Keratinocyte (primary cell): ENCODE results near the gene RABL6. TPM values are rescaled to one million over a fixed set of nuclear protein-coding genes. Genes with fewer than 3 reads are reported as not detected.

Experiments used
- DNase-seq: peaks from one replicate; pipeline ENCODE4 v3.0.0-alpha.2; 2011; ENCODE audit warnings: low read depth, missing footprints, low spot score
- FAIRE-seq: peaks from 2 replicates; lab custom pipeline; 2011; peaks lifted over from hg19 to GRCh38; lab: Jason Lieb, UNC
- H2AFZ ChIP-seq: 2 replicates; pipeline ENCODE4 v1.6.0; 2012; ENCODE audit warnings: low read length, control low read depth, inconsistent platforms; ENCODE audit not compliant: control insufficient read depth
- H3K27ac ChIP-seq: 2 replicates; pipeline ENCODE4 v1.5.1; 2011; ENCODE audit warnings: low read length; ENCODE audit not compliant: control insufficient read depth, insufficient read depth
- H3K27me3 ChIP-seq: 3 replicates; pipeline ENCODE4 v1.6.0; 2011; ENCODE audit warnings: low read length; ENCODE audit not compliant: control insufficient read depth, insufficient read depth; ENCODE audit errors: extremely low read depth
- H3K36me3 ChIP-seq, 2 experiments: 2 replicates in 1 of 2; 3 replicates in 1 of 2; pipeline ENCODE4 v1.5.1; 2011; ENCODE audit warnings: low read length in 2 of 2, mild to moderate bottlenecking in 1 of 2; ENCODE audit not compliant: control insufficient read depth in 2 of 2, insufficient read depth in 2 of 2; ENCODE audit errors: extremely low read depth in 1 of 2
- H3K4me1 ChIP-seq: 3 replicates; pipeline ENCODE4 v1.5.1; 2011; ENCODE audit warnings: low read length; ENCODE audit not compliant: control insufficient read depth, insufficient read depth; ENCODE audit errors: extremely low read depth
- H3K4me2 ChIP-seq: 3 replicates; pipeline ENCODE4 v1.6.0; 2011; ENCODE audit warnings: low read depth, low read length; ENCODE audit not compliant: control insufficient read depth, insufficient read depth; ENCODE audit errors: extremely low read depth
- H3K4me3 ChIP-seq, 3 experiments: fragments of 200-600 bp in 1 of 3; sonication (generic) in 1 of 3; 2 replicates in 2 of 3; 3 replicates in 1 of 3; pipeline ENCODE4 v1.5.1; 2011 to 2016; ENCODE audit warnings: low read length in 3 of 3, mild to moderate bottlenecking in 3 of 3, control low read depth in 2 of 3, inconsistent platforms in 1 of 3, low read depth in 1 of 3, mixed read lengths in 1 of 3, mixed run types in 1 of 3, moderate library complexity in 1 of 3; ENCODE audit not compliant: control insufficient read depth in 2 of 3, insufficient read depth in 2 of 3; ENCODE audit errors: extremely low read depth in 1 of 3
- H3K79me2 ChIP-seq: 2 replicates; pipeline ENCODE4 v1.6.0; 2012; ENCODE audit warnings: low read length; ENCODE audit not compliant: control insufficient read depth, insufficient read depth
- H3K9ac ChIP-seq: 3 replicates; pipeline ENCODE4 v1.6.0; 2011; ENCODE audit warnings: low read length; ENCODE audit not compliant: control insufficient read depth, insufficient read depth; ENCODE audit errors: extremely low read depth
- H3K9me1 ChIP-seq: 3 replicates; pipeline ENCODE4 v1.6.0; 2011; ENCODE audit warnings: low read length; ENCODE audit not compliant: control insufficient read depth, insufficient read depth; ENCODE audit errors: extremely low read depth
- H3K9me3 ChIP-seq: 2 replicates; pipeline ENCODE4 v1.5.1; 2012; ENCODE audit warnings: low read depth, low read length; ENCODE audit not compliant: control insufficient read depth
- H4K20me1 ChIP-seq: 3 replicates; pipeline ENCODE4 v1.6.0; 2011; ENCODE audit warnings: low read length; ENCODE audit not compliant: control insufficient read depth, insufficient read depth; ENCODE audit errors: extremely low read depth
- CTCF ChIP-seq, 3 experiments: IDR thresholded peaks in 1 of 3; conservative IDR thresholded peaks in 1 of 3; optimal IDR thresholded peaks in 1 of 3; 2 replicates in 2 of 3; 3 replicates in 1 of 3; pipeline versions ENCODE3 to v1.5.1; 2011; ENCODE audit warnings: low read length in 3 of 3, mild to moderate bottlenecking in 3 of 3, moderate library complexity in 2 of 3, control low read depth in 1 of 3, inconsistent platforms in 1 of 3; ENCODE audit not compliant: insufficient read depth in 2 of 3; ENCODE audit errors: extremely low read depth in 1 of 3
- EZH2 ChIP-seq: IDR thresholded peaks from one replicate; pipeline ENCODE4 v1.6.1; 2012; ENCODE audit warnings: inconsistent platforms, mild to moderate bottlenecking, low read length, moderate library complexity
- dilution Hi-C: fragments of 300-500 bp; cut with MboI; formaldehyde crosslinking; loops from one replicate; pipeline ENCODE4 v1.7.0; 2020; ENCODE audit warnings: low sequenced_read_pairs; ENCODE audit not compliant: extremely low pct_ligation_motif_present
- polyA plus RNA-seq, 5 experiments: library from polyadenylated mRNA; depleted of rRNA in 3 of 5; stranded (reverse) in 3 of 5; stranded (forward) in 1 of 5; unstranded in 1 of 5; fragments of >200 nt; gene quantifications; 1 replicate in 1 of 5; 2 replicates in 3 of 5; 3 replicates in 1 of 5; pipeline versions ENCODE4 v1.2.1 to v1.2.3, GENCODE V29; 2011 to 2012; ENCODE audit warnings: missing spikeins in 2 of 5, low read depth in 1 of 5, low replicate concordance in 1 of 5

The RABL6 gene
- polyA plus RNA-seq, 1 donor (not counting 4 experiments of a cell fraction or from before 2014, with no cell fraction given), result 46.3 TPM

DNA sequence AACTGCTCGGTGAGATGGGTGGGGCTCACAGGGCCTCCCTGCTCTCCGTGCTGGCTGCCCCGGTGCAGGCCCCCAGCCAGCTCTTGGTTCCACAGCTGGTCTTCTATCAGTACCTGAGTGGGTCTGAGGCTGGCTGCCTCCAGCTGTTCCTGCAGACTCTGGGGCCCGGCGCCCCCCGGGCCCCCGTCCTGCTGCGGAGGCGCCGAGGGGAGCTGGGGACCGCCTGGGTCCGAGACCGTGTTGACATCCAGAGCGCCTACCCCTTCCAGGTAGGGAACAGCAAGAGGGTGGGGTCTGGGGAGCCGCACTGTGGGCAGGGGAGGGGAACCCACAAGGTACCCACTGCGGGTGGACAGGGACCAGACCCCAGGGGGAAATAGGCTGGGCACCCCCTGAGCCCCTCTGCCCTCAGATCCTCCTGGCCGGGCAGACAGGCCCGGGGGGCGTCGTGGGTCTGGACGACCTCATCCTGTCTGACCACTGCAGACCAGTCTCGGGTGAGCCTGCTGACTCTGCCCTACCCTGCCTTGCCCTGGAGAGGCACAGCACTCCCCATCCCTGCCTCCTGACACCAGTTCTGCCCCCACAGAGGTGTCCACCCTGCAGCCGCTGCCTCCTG, 47.2 kb downstream of the RABL6 start:
- Histone ChIP-seq H2AFZ (no peak overlapping the region), H4K20me1 (peaks cover 2% of the 10 kb centered on the region), H3K9me1 (no peaks in the 10 kb centered on the region), H3K27me3 (no peaks in the 10 kb centered on the region), H3K4me2 (no peak overlapping the region), H3K27ac (no peak overlapping the region), H3K9me3 (no peaks in the 10 kb centered on the region), H3K4me3 (no peak overlapping the region), H3K79me2 (peaks cover 2% of the 10 kb centered on the region), H3K4me1 (peaks cover 9% of the 10 kb centered on the region), H3K36me3 (peaks cover 3 to 17% of the 10 kb centered on the region in 2 experiments), H3K9ac (no peak overlapping the region)
- dilution Hi-C loops, result no loop called here
- no peak for TF ChIP-seq CTCF (optimal IDR thresholded peaks at IDR 0.05 in 1 of 3, IDR thresholded peaks at IDR 0.05 in 1 of 3, conservative IDR thresholded peaks at IDR 0.05 in 1 of 3; ENCODE audit: extremely low read depth in 1 of 3, insufficient read depth in 2 of 3, low read length in 3 of 3)
- TF ChIP-seq EZH2, result no peak
- no peak for DNase-seq
- no peak for FAIRE-seq

DNA sequence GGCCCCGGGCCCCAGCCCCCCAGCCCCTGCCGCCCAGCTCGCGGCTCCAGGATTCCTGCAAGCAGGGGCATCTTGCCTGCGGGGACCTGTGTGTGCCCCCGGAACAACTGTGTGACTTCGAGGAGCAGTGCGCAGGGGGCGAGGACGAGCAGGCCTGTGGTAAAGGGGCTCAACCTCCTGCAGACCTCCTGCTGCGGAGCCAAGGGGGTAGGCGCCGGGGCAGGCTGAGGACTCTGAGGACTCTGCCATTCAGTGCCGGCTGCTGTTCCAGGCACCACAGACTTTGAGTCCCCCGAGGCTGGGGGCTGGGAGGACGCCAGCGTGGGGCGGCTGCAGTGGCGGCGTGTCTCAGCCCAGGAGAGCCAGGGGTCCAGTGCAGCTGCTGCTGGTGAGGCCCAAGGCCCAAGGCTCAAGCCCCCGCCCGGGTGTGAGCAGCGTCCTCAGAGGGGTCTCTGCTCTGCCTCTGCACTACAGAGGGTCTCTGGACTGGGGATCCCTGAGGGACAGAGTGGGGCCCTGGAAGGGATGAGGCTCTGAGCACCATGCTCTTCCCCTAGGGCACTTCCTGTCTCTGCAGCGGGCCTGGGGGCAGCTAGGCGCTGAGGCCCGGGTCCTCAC, 47.8 kb downstream of the RABL6 start:
- H3K4me3 ChIP-seq, result no peak overlapping the region
- H3K4me2 ChIP-seq, result no peak overlapping the region
- peaks cover 3% of the 10 kb centered on the region for H3K4me1 ChIP-seq
- no peak overlapping the region for H3K9ac ChIP-seq
- TF ChIP-seq CTCF (optimal IDR thresholded peaks at IDR 0.05 in 1 of 3, IDR thresholded peaks at IDR 0.05 in 1 of 3, conservative IDR thresholded peaks at IDR 0.05 in 1 of 3; ENCODE audit: extremely low read depth in 1 of 3, insufficient read depth in 2 of 3, low read length in 3 of 3), result no peak
- TF ChIP-seq EZH2, result no peak
- H4K20me1 ChIP-seq, result no peaks in the 10 kb centered on the region
- no peaks in the 10 kb centered on the region for H3K27me3 ChIP-seq
- H3K27ac ChIP-seq, result no peak overlapping the region
- no peaks in the 10 kb centered on the region for H3K9me3 ChIP-seq
- dilution Hi-C loops, result no loop called here
- H3K79me2 ChIP-seq, result no peaks in the 10 kb centered on the region
- FAIRE-seq (no peak), DNase-seq (no peak)
- no peaks in the 10 kb centered on the region for H3K9me1 ChIP-seq
- H3K36me3 ChIP-seq, result peaks cover 3 to 13% of the 10 kb centered on the region in 2 experiments
- H2AFZ ChIP-seq, result no peak overlapping the region
